Measurements from ENCODE around the gene ARHGAP22. TPM values are rescaled to one million over a fixed set of nuclear protein-coding genes. Genes with fewer than 3 reads are reported as not detected.
A peak's percentile ranks its signal among the peaks of the same experiment; 100 is the strongest.

Gene ARHGAP22
- total RNA-seq, 1 donor from 2014 or later, result 3.5 TPM

GRCh38 chr10:48496831-48497779 is 107.8 kb downstream of the ARHGAP22 start:
- intact Hi-C loops (cut with DNase I), result no loop called here
- ATAC-seq (peak; percentile 79), DNase-seq (ENCODE audit: missing footprints) (no peak)

GRCh38 chr10:48496105-48496830 is 108.6 kb downstream of the ARHGAP22 start:
- ATAC-seq, result no peak
- intact Hi-C loops (cut with DNase I), result no loop called here
- no peak for DNase-seq (ENCODE audit: missing footprints)

GRCh38 chr10:48495282-48496045 is 109.4 kb downstream of the ARHGAP22 start:
- no peak for DNase-seq (ENCODE audit: missing footprints)
- ATAC-seq, result no peak
- intact Hi-C loops (cut with DNase I), result no loop called here

- intact Hi-C loops (cut with DNase I), result no loop called here
- DNase-seq (ENCODE audit: missing footprints) (no peak), ATAC-seq (no peak)
These were observed 110.3 kb downstream of the ARHGAP22 start for GRCh38 chr10:48494611-48495010.

- intact Hi-C loops (cut with DNase I), result no loop called here
- DNase-seq (ENCODE audit: missing footprints) (no peak), ATAC-seq (no peak)
These were observed 110.8 kb downstream of the ARHGAP22 start for GRCh38 chr10:48494073-48494472.

- ATAC-seq (peak; percentile 50), DNase-seq (ENCODE audit: missing footprints) (peak; percentile 74)
- intact Hi-C loops (cut with DNase I), result no loop called here
These were observed 111.6 kb downstream of the ARHGAP22 start for GRCh38 chr10:48493083-48493871.

- intact Hi-C loops (cut with DNase I), result no loop called here
- DNase-seq (ENCODE audit: missing footprints) (no peak), ATAC-seq (no peak)
These were observed 112.7 kb downstream of the ARHGAP22 start for GRCh38 chr10:48492201-48492600.

- DNase-seq (ENCODE audit: missing footprints) (no peak), ATAC-seq (no peak)
- intact Hi-C loops (cut with DNase I), result no loop called here
These were observed 113.3 kb downstream of the ARHGAP22 start for GRCh38 chr10:48491392-48492139.

GRCh38 chr10:48490946-48491345 is 113.9 kb downstream of the ARHGAP22 start:
- DNase-seq (ENCODE audit: missing footprints) (no peak), ATAC-seq (no peak)
- intact Hi-C loops (cut with DNase I), result no loop called here

GRCh38 chr10:48490571-48490940 is 114.3 kb downstream of the ARHGAP22 start:
- DNase-seq (ENCODE audit: missing footprints) (no peak), ATAC-seq (no peak)
- intact Hi-C loops (cut with DNase I), result no loop called here

- no peak for DNase-seq (ENCODE audit: missing footprints)
- intact Hi-C loops (cut with DNase I), result no loop called here
- ATAC-seq, result no peak
These were observed 115.8 kb downstream of the ARHGAP22 start for GRCh38 chr10:48489099-48489498.

- ATAC-seq (no peak), DNase-seq (ENCODE audit: missing footprints) (no peak)
- intact Hi-C loops (cut with DNase I), result no loop called here
These were observed 117.6 kb downstream of the ARHGAP22 start for GRCh38 chr10:48487244-48487643.

- DNase-seq (ENCODE audit: missing footprints) (no peak), ATAC-seq (no peak)
- intact Hi-C loops (cut with DNase I), result no loop called here
These were observed 119.2 kb downstream of the ARHGAP22 start for GRCh38 chr10:48485711-48486110.

GRCh38 chr10:48484911-48485310 is 120.0 kb downstream of the ARHGAP22 start:
- ATAC-seq (no peak), DNase-seq (ENCODE audit: missing footprints) (no peak)
- intact Hi-C loops (cut with DNase I), result no loop called here

GRCh38 chr10:48482207-48482606 is 122.7 kb downstream of the ARHGAP22 start:
- ATAC-seq, result no peak
- no peak for DNase-seq (ENCODE audit: missing footprints)
- intact Hi-C loops (cut with DNase I), result no loop called here

- ATAC-seq (no peak), DNase-seq (ENCODE audit: missing footprints) (no peak)
- intact Hi-C loops (cut with DNase I), result no loop called here
These were observed 123.5 kb downstream of the ARHGAP22 start for GRCh38 chr10:48481385-48481784.

- no peak for DNase-seq (ENCODE audit: missing footprints)
- intact Hi-C loops (cut with DNase I), result no loop called here
- peak; percentile 62 for ATAC-seq
These were observed 124.2 kb downstream of the ARHGAP22 start for GRCh38 chr10:48480397-48481374.
